Urinary bladder (tissue), 4 donors: ENCODE measurements around the gene MAP2K5. TPM values are rescaled to one million over a fixed set of nuclear protein-coding genes. Genes with fewer than 3 reads are reported as not detected.

ENCODE experiments used
- DNase-seq: peaks from one replicate; pipeline ENCODE4 v3.0.0-alpha.2; 2015; ENCODE audit errors: extremely low spot score
- H3K27ac ChIP-seq: one replicate; pipeline ENCODE4 v1.5.1; 2013; ENCODE audit warnings: low read depth, mild to moderate bottlenecking, moderate library complexity
- H3K36me3 ChIP-seq: one replicate; pipeline ENCODE4 v1.6.1; 2013; ENCODE audit warnings: mild to moderate bottlenecking, moderate library complexity; ENCODE audit not compliant: insufficient read depth
- H3K4me1 ChIP-seq: one replicate; pipeline ENCODE4 v1.6.1; 2013; ENCODE audit warnings: mild to moderate bottlenecking, moderate library complexity; ENCODE audit not compliant: insufficient read depth
- H3K4me3 ChIP-seq: one replicate; pipeline ENCODE4 v1.5.1; 2013; ENCODE audit warnings: low read depth, low read length
- WGBS: extraction: QIAGEN DNeasy Blood & Tissue Kit; methylation state at CpG from one replicate; pipeline ENCODE4 v1.1.7; 2013; 5-methylcytosine and 5-hydroxymethylcytosine counted together
- polyA plus RNA-seq: library from polyadenylated mRNA; stranded (reverse); fragments of 200-250 nt; gene quantifications from one replicate; pipeline ENCODE4 v1.2.3, GENCODE V29; 2013
- total RNA-seq: library from RNA; depleted of rRNA; stranded (reverse); fragments of >200 nt; gene quantifications from one replicate; pipeline ENCODE4 v1.2.3, GENCODE V29; 2014
- donor health status: healthy with polysubstance abuse.
- donor health status: healthy.

Gene MAP2K5
- total and polyA plus RNA-seq, 2 donors, result 15.4 to 17.3 TPM

DNA sequence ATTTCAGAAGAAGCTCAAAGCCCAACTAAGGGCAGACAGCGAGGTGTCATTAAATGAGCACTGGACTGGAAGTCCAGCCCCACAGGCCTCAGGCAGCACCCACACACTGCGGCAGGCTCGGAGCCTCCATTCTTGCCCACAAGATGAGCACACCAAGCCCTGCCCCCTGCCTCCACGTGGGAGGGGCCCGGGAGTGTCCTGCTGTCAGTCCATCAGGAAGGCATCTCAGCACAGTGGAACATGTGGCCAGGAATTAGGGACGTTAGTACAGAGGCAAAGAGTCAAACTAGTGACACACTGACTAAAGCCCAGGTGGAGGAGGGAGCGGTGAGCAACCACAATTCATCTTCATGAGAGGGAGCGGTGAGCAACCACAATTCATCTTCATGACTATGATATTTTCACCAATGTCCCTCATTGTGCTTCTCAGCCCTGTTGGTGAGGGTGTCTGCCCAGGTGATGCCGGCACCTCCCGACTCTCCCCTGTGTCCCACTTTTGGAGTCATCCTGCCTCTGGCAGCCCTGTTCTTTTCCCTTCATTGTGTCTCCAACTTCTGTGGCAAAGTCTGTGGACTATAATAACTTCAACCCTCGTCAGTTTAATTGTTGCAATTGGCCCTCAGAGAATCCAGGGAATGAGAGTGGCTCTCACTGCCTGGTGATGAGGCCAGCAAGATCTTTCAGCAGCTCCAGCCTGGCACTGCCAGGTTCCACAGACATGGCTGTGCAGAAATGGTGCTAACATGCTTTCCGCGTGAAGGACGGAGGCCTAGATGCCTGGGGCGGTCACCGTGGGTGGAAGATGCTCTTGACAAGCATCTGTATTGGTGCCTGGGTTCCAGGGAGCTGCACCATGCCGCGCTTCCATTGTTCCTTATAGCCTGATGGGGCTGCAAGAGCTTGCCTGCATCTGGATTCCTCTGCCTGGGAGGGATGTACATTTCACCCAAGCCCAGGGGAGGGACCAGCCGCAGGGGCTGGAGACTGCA lies 259.7 kb downstream of the MAP2K5 start:
- 86% methylated on average over 19 of the region's 19 CpGs for WGBS

GRCh38 chr15:67803299-67803698 lies 260.8 kb downstream of the MAP2K5 start:
- 85% methylated on average over 3 of the region's 3 CpGs for WGBS
- DNase-seq, result no peak
- no peaks in the 10 kb centered on the region for H3K36me3 ChIP-seq
- H3K4me3 ChIP-seq, result no peak overlapping the region
- no peaks in the 10 kb centered on the region for H3K4me1 ChIP-seq
- no peak overlapping the region for H3K27ac ChIP-seq

More for the DNA sequence above, 259.7 kb downstream of the MAP2K5 start:
- no peaks in the 10 kb centered on the region for H3K36me3 ChIP-seq
- no peak overlapping the region for H3K27ac ChIP-seq
- no peak overlapping the region for H3K4me3 ChIP-seq
- no peaks in the 10 kb centered on the region for H3K4me1 ChIP-seq
- no peak for DNase-seq

- H3K4me3 ChIP-seq, result no peak overlapping the region
- no peaks in the 10 kb centered on the region for H3K4me1 ChIP-seq
- 79% methylated on average over 27 of the region's 27 CpGs for WGBS
- no peak for DNase-seq
- H3K27ac ChIP-seq, result no peak overlapping the region
- H3K36me3 ChIP-seq, result no peaks in the 10 kb centered on the region
Observed at GRCh38 chr15:67803996-67804843, 261.7 kb downstream of the MAP2K5 start.

DNA sequence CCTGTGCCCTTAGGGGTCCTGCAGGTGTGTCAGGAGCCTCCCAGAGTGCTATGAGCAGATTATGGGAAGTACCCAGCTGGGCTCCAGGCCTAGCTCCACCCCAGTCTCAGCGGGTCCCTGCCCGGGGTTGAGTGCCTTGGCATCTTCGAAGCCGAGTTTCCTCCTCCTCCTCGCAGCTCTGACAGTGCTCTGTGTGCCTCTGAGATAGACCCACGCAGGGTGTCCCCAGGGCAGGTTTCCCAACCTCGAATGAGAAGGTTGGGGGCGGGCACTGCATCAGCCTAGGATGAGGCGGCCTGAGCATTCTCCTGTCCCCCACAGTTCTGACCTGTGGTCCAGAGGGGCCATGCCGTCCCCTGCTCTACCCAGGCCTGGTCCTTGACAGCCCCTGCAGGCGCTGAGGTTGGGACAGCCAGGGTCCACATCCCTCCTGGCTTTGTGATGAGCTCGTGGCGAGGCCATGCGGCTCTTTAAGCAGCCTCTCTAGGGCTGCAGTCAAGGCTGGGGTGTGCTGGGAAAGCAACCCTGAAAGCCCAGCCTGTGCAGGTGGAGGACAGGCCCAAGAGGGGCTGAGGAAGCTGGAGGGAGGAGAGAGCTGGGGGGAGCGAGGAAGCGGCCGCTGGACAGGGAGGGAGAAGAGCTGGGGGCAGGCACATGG lies 262.6 kb downstream of the MAP2K5 start:
- no peak for DNase-seq
- Histone ChIP-seq H3K36me3 (no peaks in the 10 kb centered on the region), H3K27ac (no peak overlapping the region), H3K4me3 (no peak overlapping the region), H3K4me1 (no peaks in the 10 kb centered on the region)
- WGBS, result 86% methylated on average over 17 of the region's 17 CpGs

DNA sequence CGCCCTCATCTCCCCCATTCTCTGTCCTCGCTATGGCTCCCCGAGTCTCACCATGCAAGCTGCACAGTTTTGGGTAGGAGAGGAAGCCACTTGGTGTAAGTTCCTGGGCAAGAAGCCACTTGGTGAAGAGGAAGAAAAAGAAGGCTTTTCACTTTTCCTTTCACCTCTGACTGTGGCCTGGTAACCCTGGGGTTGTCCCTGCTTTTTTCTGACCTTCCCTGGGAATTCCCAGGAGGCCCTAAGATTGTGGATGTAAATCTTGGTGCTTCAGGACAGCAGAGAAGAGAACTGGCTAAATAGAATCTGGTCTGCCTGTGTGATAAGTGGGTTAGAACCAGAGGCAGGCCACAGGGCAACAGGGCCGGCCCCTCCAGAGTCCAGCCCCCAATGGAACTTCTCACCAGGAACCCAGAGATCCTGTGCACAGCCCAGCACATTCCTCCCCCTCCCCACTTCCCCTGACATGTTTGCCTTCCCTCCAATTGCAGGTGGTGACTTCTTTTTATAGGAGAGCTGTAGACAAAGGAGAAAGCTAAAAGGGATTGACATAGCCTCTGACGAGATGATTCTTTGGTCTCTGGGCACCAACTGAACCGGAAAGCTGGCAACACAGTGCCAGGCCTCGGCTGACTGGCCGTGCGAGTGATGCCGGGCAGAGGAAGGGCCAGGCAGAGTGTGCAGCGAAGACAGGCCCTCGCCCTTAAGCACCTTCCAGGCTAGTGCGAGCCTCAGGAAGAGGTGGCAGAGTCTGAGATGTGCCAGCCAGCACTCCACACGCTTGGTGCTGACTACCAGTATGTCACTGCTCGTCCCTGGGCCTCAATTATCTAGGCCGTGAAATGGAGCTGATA lies 263.4 kb downstream of the MAP2K5 start:
- WGBS, result 87% methylated on average over 16 of the region's 16 CpGs
- H3K36me3 ChIP-seq, result no peaks in the 10 kb centered on the region
- H3K4me1 ChIP-seq, result no peaks in the 10 kb centered on the region
- no peak overlapping the region for H3K4me3 ChIP-seq
- no peak overlapping the region for H3K27ac ChIP-seq
- DNase-seq, result no peak

DNA sequence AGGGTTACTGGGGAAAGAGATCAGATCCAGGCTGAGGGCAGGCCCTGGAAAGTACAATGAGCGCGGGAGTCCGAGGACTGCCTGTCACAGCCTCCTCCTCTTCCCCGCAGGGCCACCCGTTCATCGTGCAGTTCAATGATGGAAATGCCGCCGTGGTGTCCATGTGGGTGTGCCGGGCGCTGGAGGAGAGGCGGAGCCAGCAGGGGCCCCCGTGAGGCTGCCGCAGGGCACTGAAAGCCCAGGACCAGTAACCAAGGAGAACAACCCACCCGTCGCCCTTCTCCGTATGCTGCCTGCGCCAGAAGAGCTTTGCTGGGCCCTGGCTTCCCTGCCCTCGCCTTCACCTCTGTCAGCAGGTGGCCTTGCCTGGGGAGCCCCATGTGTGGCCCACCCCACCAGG lies 264.0 kb downstream of the MAP2K5 start:
- DNase-seq, result no peak
- no peak overlapping the region for H3K27ac ChIP-seq
- no peaks in the 10 kb centered on the region for H3K4me1 ChIP-seq
- H3K36me3 ChIP-seq, result no peaks in the 10 kb centered on the region
- no peak overlapping the region for H3K4me3 ChIP-seq
- 96% methylated on average over 18 of the region's 18 CpGs for WGBS

DNA sequence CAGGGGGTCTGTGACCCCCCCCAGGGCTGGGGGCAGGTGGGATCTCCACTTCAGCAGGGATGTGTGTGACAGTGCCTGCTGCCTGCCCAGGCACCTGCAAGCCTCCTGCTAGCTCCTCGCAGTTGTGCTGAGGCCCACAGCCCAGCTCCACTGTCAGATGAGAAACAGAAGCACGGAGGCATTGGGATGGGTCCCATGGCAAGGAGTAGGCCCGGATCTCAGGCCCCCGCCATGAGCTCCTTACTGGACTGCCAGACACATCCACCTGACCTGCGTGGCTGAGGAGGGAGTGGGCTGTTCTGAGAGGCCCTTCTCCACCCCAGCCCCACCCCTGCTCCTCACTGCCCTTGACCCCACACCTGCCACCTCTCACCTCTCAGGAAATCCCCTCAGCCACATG lies 264.6 kb downstream of the MAP2K5 start:
- Histone ChIP-seq H3K27ac (no peak overlapping the region), H3K36me3 (no peaks in the 10 kb centered on the region)
- DNase-seq, result no peak

GRCh38 chr15:67807836-67808235 lies 265.3 kb downstream of the MAP2K5 start:
- Histone ChIP-seq H3K36me3 (no peaks in the 10 kb centered on the region), H3K4me1 (no peaks in the 10 kb centered on the region), H3K27ac (no peak overlapping the region), H3K4me3 (no peak overlapping the region)
- DNase-seq, result no peak
- 95% methylated on average over 7 of the region's 7 CpGs for WGBS

More for the DNA sequence above, 264.6 kb downstream of the MAP2K5 start:
- Histone ChIP-seq H3K4me1 (no peaks in the 10 kb centered on the region), H3K4me3 (no peak overlapping the region)
- WGBS, result 96% methylated on average over 5 of the region's 5 CpGs

DNA sequence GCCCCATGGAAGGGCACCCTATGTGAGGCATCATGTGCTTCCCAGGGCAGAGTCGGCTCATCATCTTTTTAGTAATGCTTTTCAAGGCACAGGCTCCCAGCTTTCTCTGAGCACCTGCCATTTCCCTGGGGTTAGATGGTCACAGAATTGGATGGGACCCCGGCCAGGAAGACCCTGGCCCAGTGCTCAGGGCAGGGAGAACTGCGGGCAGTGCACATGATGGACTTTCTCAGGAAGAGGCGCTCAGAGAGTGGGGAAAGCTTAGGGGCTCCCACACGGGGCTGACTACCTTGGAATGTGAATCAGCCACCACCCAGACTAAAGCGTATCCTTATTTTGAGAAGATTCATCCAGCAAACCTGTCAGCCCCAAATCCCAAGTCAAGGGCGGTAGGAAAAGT lies 266.3 kb downstream of the MAP2K5 start:
- 91% methylated on average over 7 of the region's 7 CpGs for WGBS
- H3K4me3 ChIP-seq, result no peak overlapping the region
- H3K36me3 ChIP-seq, result no peaks in the 10 kb centered on the region
- H3K27ac ChIP-seq, result no peak overlapping the region
- no peak for DNase-seq
- H3K4me1 ChIP-seq, result no peaks in the 10 kb centered on the region

- WGBS, result 92% methylated on average over 5 of the region's 5 CpGs
- H3K27ac ChIP-seq, result no peak overlapping the region
- H3K36me3 ChIP-seq, result no peaks in the 10 kb centered on the region
- no peak overlapping the region for H3K4me3 ChIP-seq
- H3K4me1 ChIP-seq, result no peaks in the 10 kb centered on the region
- DNase-seq, result no peak
Observed at GRCh38 chr15:67809441-67809840, 266.9 kb downstream of the MAP2K5 start.

GRCh38 chr15:67809866-67810265 lies 267.4 kb downstream of the MAP2K5 start:
- H3K4me1 ChIP-seq, result no peaks in the 10 kb centered on the region
- 85% methylated on average over 6 of the region's 6 CpGs for WGBS
- no peak overlapping the region for H3K4me3 ChIP-seq
- H3K27ac ChIP-seq, result no peak overlapping the region
- no peaks in the 10 kb centered on the region for H3K36me3 ChIP-seq
- DNase-seq, result no peak

DNA sequence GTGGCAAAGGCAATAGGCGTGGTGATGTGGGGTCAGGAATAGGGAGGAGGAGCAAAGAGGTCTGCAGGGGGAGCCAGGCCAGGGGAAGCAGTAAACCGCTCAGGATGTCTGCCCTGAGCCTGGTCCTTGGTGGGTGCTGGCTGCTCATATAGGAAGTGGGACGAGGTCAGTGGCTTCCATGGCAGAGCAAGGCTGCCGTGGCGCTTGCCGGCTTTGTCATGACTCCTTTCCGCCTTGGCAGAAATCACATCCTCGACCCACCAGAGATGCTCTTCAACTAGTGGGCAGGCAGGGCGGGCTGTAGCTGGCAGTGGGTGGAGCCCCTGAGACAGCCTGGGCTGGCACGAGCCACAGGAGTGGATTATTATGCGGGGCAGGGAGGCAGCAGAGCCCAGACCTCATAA lies 269.7 kb downstream of the MAP2K5 start:
- Histone ChIP-seq H3K27ac (no peak overlapping the region), H3K4me1 (no peaks in the 10 kb centered on the region), H3K4me3 (no peak overlapping the region), H3K36me3 (no peaks in the 10 kb centered on the region)
- WGBS, result 69% methylated on average over 11 of the region's 11 CpGs
- no peak for DNase-seq
